Superior temporal gyrus (tissue), 1 donor: ENCODE measurements around the gene SORCS2.

ENCODE experiments used
- DNase-seq: peaks from one replicate; pipeline ENCODE4 v3.0.0-alpha.2; 2016; ENCODE audit errors: extremely low spot score

The SORCS2 gene

GRCh38 chr4:7666011-7666410 lies 473.7 kb downstream of the SORCS2 start:
- DNase-seq: no peak

- DNase-seq: no peak
Observed at GRCh38 chr4:7666744-7667143, 474.4 kb downstream of the SORCS2 start.

GRCh38 chr4:7668271-7668670 lies 475.9 kb downstream of the SORCS2 start:
- DNase-seq: no peak

- no peak for DNase-seq
Observed at GRCh38 chr4:7668826-7669225, 476.5 kb downstream of the SORCS2 start.

GRCh38 chr4:7672601-7673000 lies 480.3 kb downstream of the SORCS2 start:
- DNase-seq: no peak

- DNase-seq: no peak
Observed at GRCh38 chr4:7673121-7673520, 480.8 kb downstream of the SORCS2 start.

- DNase-seq: no peak
Observed at GRCh38 chr4:7674706-7675105, 482.4 kb downstream of the SORCS2 start.

- DNase-seq: no peak
Observed at GRCh38 chr4:7675136-7675535, 482.8 kb downstream of the SORCS2 start.

GRCh38 chr4:7675612-7676320 lies 483.4 kb downstream of the SORCS2 start:
- no peak for DNase-seq

- DNase-seq: no peak
Observed at GRCh38 chr4:7676398-7676922, 484.1 kb downstream of the SORCS2 start.

- no peak for DNase-seq
Observed at GRCh38 chr4:7677086-7677485, 484.7 kb downstream of the SORCS2 start.

- no peak for DNase-seq
Observed at GRCh38 chr4:7677799-7678301, 485.5 kb downstream of the SORCS2 start.

- no peak for DNase-seq
Observed at GRCh38 chr4:7678318-7678852, 486.0 kb downstream of the SORCS2 start.

- DNase-seq: no peak
Observed at GRCh38 chr4:7679406-7680040, 487.2 kb downstream of the SORCS2 start.

GRCh38 chr4:7680106-7680505 lies 487.8 kb downstream of the SORCS2 start:
- DNase-seq: no peak

- DNase-seq: no peak
Observed at GRCh38 chr4:7680731-7681130, 488.4 kb downstream of the SORCS2 start.

GRCh38 chr4:7683126-7683703 lies 490.9 kb downstream of the SORCS2 start:
- DNase-seq: no peak

- no peak for DNase-seq
Observed at GRCh38 chr4:7684294-7684693, 492.0 kb downstream of the SORCS2 start.

GRCh38 chr4:7686070-7686870 lies 493.9 kb downstream of the SORCS2 start:
- DNase-seq: no peak

- no peak for DNase-seq
Observed at GRCh38 chr4:7687006-7687405, 494.7 kb downstream of the SORCS2 start.

- no peak for DNase-seq
Observed at GRCh38 chr4:7687796-7688195, 495.5 kb downstream of the SORCS2 start.
